ENCODE data around the gene BATF.

- no peak for TF ChIP-seq POLR2A (IDR thresholded peaks at IDR 0.05)
- no peak for TF ChIP-seq CTCF (IDR thresholded peaks at IDR 0.05)
Observed at GRCh38 chr14:75497191-75497590, 25.1 kb upstream of the BATF start.

All from right lobe of liver (tissue), 4 donors.